Measurements from ENCODE around the gene ASTN2.

Gene ASTN2

DNA sequence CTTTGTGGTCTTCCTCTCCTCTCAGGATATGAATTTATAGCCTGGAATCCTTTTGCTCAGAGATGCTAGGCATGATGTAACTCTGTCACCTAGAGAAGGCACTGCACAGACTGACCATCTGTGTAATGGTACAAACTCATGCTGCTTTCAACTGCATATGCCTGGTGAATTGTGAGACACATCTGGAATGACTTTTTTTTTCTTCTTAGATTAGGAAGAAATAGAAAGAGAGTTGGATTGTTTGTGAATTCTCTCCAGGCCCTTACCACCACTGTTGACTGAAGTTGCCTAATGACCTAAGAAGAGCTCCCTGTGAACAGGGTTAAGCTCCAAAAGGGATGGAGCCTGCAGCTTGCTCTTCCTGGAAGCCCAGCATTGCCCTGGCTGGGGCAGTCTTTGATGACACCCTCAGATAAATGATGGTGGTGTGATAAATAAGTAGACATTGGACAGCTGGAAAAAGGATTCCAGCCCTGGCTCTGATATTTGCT is 775.6 kb downstream of the ASTN2 start:
- Histone ChIP-seq H3K4me1 (ENCODE audit: insufficient read depth, low read length) (no peaks in the 10 kb centered on the region), H3K9ac (ENCODE audit: low read depth, low read length) (no peak overlapping the region), H3K36me3 (ENCODE audit: insufficient read depth, low read length) (no peaks in the 10 kb centered on the region), H4K20me1 (ENCODE audit: insufficient read depth, low read length) (no peaks in the 10 kb centered on the region), H3K4me2 (ENCODE audit: insufficient read depth, low read length) (no peak overlapping the region), H3K9me3 (ENCODE audit: insufficient read depth, low read length, severe bottlenecking) (no peaks in the 10 kb centered on the region), H2AFZ (ENCODE audit: low read depth, low read length) (no peak overlapping the region), H3K27me3 (ENCODE audit: insufficient read depth, low read length, poor library complexity) (no peaks in the 10 kb centered on the region), H3K79me2 (ENCODE audit: insufficient read depth, low read length) (no peaks in the 10 kb centered on the region), H3K27ac (ENCODE audit: low read length) (no peak overlapping the region), H3K4me3 (ENCODE audit: low read depth in 1 of 2, low read length in 2 of 2) (no peak overlapping the region)
- no peak for TF ChIP-seq EZH2 (IDR thresholded peaks at IDR 0.05; ENCODE audit: borderline replicate concordance, low read depth, low read length, severe bottlenecking)
- TF ChIP-seq, protein P1, sequence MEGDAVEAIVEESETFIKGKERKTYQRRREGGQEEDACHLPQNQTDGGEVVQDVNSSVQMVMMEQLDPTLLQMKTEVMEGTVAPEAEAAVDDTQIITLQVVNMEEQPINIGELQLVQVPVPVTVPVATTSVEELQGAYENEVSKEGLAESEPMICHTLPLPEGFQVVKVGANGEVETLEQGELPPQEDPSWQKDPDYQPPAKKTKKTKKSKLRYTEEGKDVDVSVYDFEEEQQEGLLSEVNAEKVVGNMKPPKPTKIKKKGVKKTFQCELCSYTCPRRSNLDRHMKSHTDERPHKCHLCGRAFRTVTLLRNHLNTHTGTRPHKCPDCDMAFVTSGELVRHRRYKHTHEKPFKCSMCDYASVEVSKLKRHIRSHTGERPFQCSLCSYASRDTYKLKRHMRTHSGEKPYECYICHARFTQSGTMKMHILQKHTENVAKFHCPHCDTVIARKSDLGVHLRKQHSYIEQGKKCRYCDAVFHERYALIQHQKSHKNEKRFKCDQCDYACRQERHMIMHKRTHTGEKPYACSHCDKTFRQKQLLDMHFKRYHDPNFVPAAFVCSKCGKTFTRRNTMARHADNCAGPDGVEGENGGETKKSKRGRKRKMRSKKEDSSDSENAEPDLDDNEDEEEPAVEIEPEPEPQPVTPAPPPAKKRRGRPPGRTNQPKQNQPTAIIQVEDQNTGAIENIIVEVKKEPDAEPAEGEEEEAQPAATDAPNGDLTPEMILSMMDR (IDR thresholded peaks at IDR 0.05; ENCODE audit: borderline replicate concordance, extremely low read depth, low read length, poor library complexity, severe bottlenecking) = no peak
- ATAC-seq (ENCODE audit: insufficient read depth, low read depth) (no peak), DNase-seq (no peak)

DNA sequence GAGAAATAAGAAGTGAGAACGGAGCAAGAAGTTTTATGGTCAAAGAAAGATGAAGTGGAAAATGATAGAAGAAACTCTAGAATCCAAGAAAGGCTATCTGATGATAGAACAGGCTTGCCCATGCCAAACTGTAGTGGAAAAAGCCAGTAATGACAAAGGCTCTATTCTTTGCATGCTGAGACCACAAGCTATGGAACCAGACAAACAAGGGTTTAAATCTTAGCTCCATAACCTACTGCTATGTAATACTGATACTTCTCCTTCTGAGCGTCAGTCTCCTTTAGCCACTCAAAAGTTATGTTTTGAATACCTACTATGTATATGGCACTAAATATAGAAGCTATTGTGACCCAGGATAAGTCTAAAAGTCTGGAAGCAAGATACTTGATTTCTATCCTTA is 778.9 kb downstream of the ASTN2 start:
- no peak overlapping the region for H3K4me2 ChIP-seq (ENCODE audit: insufficient read depth, low read length)
- no peaks in the 10 kb centered on the region for H3K79me2 ChIP-seq (ENCODE audit: insufficient read depth, low read length)
- no peaks in the 10 kb centered on the region for H3K9me3 ChIP-seq (ENCODE audit: insufficient read depth, low read length, severe bottlenecking)
- no peaks in the 10 kb centered on the region for H3K4me1 ChIP-seq (ENCODE audit: insufficient read depth, low read length)
- H3K27me3 ChIP-seq (ENCODE audit: insufficient read depth, low read length, poor library complexity) = no peaks in the 10 kb centered on the region
- no peak overlapping the region for H3K9ac ChIP-seq (ENCODE audit: low read depth, low read length)
- no peak overlapping the region for H3K27ac ChIP-seq (ENCODE audit: low read length)
- DNase-seq = no peak
- no peak overlapping the region for H3K4me3 ChIP-seq (ENCODE audit: low read depth in 1 of 2, low read length in 2 of 2)
- TF ChIP-seq EZH2 (IDR thresholded peaks at IDR 0.05; ENCODE audit: borderline replicate concordance, low read depth, low read length, severe bottlenecking) = no peak
- TF ChIP-seq, protein P1 (IDR thresholded peaks at IDR 0.05; ENCODE audit: borderline replicate concordance, extremely low read depth, low read length, poor library complexity, severe bottlenecking) = no peak
- ATAC-seq (ENCODE audit: insufficient read depth, low read depth) = no peak
- H3K36me3 ChIP-seq (ENCODE audit: insufficient read depth, low read length) = no peaks in the 10 kb centered on the region
- no peak overlapping the region for H2AFZ ChIP-seq (ENCODE audit: low read depth, low read length)
- no peaks in the 10 kb centered on the region for H4K20me1 ChIP-seq (ENCODE audit: insufficient read depth, low read length)

DNA sequence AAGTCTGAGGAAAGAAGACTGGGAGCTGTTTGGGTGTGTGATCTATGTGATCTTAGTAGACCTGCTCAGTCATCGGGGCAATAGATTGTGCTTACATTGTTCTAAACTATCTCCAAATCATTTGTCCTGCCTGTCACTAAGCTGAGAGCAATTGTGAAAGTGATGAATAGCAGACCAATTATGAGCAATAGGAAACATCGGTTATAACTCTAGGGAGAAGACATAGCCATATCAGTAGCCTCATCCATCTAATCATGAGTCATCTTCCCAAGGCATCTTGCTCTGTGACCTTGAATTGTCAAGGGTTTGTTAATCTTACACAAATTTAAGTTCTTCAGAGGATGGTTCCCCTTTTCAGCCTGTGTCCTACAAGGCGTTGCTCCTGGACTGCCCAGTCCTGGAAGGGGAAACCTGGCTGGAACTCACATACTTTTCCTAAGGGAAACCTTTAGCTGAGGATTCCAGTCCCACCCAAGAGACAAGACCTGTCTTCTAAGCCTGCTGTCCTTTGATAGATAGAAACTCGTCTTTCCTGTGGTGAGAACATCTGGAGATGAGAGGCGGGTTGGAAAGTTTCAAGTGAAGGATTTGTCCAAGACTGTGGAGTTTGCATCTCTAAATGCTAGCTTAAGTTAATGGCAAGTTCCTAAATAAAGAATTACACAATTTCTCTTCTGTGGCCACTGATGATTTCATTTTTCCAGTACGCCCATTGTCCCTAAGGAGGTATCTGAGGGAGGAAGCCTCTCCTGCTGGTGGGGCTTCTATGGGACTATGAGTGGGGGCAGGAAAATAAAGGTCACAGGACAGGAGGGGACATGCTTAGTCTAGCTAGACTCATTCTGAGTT is 781.6 kb downstream of the ASTN2 start:
- no peak for ATAC-seq (ENCODE audit: insufficient read depth, low read depth)

More for the DNA sequence above, 781.6 kb downstream of the ASTN2 start:
- H2AFZ ChIP-seq (ENCODE audit: low read depth, low read length) = no peak overlapping the region
- no peaks in the 10 kb centered on the region for H4K20me1 ChIP-seq (ENCODE audit: insufficient read depth, low read length)
- TF ChIP-seq EZH2 (IDR thresholded peaks at IDR 0.05; ENCODE audit: borderline replicate concordance, low read depth, low read length, severe bottlenecking) = no peak
- TF ChIP-seq, protein P1 (IDR thresholded peaks at IDR 0.05; ENCODE audit: borderline replicate concordance, extremely low read depth, low read length, poor library complexity, severe bottlenecking) = no peak
- H3K4me2 ChIP-seq (ENCODE audit: insufficient read depth, low read length) = no peak overlapping the region
- no peaks in the 10 kb centered on the region for H3K27me3 ChIP-seq (ENCODE audit: insufficient read depth, low read length, poor library complexity)
- H3K4me1 ChIP-seq (ENCODE audit: insufficient read depth, low read length) = no peaks in the 10 kb centered on the region
- no peak for DNase-seq
- no peak overlapping the region for H3K4me3 ChIP-seq (ENCODE audit: low read depth in 1 of 2, low read length in 2 of 2)
- no peak overlapping the region for H3K9ac ChIP-seq (ENCODE audit: low read depth, low read length)
- H3K79me2 ChIP-seq (ENCODE audit: insufficient read depth, low read length) = no peaks in the 10 kb centered on the region
- H3K27ac ChIP-seq (ENCODE audit: low read length) = no peak overlapping the region
- H3K9me3 ChIP-seq (ENCODE audit: insufficient read depth, low read length, severe bottlenecking) = no peaks in the 10 kb centered on the region
- no peaks in the 10 kb centered on the region for H3K36me3 ChIP-seq (ENCODE audit: insufficient read depth, low read length)

Data from DND-41 (cell line).